ENCODE data around the gene CALB2. TPM values are rescaled to one million over a fixed set of nuclear protein-coding genes. Genes with fewer than 3 reads are reported as not detected.
"Not testable (repeated sequence)": the region's sequence is repeated elsewhere in the genome, so short reads cannot be mapped to it uniquely, and the experiment has no call there.

CALB2 gene, protein sequence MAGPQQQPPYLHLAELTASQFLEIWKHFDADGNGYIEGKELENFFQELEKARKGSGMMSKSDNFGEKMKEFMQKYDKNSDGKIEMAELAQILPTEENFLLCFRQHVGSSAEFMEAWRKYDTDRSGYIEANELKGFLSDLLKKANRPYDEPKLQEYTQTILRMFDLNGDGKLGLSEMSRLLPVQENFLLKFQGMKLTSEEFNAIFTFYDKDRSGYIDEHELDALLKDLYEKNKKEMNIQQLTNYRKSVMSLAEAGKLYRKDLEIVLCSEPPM
- 0.20 and 1.1 TPM in 2 replicates for polyA plus RNA-seq
- polyA minus RNA-seq: 0.73 and 0.93 TPM in 2 replicates

DNA sequence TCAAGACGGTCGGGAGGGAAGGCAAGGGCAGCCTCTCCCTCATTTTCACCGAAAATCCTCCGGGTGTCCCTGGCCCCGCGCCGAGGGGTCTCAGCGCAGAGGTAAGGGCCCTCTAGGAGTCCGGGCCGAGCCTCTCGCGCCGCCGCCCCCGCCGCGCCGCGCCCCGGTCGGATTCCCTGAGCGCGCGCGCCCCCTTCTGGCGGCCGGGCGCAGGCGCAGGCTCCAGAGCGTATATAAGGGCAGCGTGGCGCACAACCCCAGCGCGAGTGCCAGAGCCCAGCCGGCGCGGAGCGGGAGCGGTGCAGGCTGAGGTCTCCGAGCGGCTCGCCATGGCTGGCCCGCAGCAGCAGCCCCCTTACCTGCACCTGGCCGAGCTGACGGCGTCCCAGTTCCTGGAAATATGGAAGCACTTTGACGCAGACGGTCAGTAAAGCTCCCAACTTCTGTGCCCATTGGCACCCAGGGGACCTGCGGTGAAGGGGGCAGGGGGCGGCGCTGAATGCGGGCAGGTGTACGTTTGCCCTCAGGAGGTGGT, at the start of gene CALB2:
TSS of gene CALB2 (plus strand) at position 260 of the 535 bp plus-strand sequence. CDS start at position 330, 70 bp downstream.
- no peak for TF ChIP-seq TAF1 (IDR thresholded peaks at IDR 0.05; ENCODE audit: low read depth)
- TF ChIP-seq EZH2 (IDR thresholded peaks at IDR 0.05; ENCODE audit: borderline replicate concordance, insufficient read depth, low read length, poor library complexity, severe bottlenecking): no peak
- peak; percentile 96 for TF ChIP-seq RAD21 (conservative IDR thresholded peaks at IDR 0.05)
- peak; percentile 33 for TF ChIP-seq EP300 (conservative IDR thresholded peaks at IDR 0.05; ENCODE audit: poor library complexity, severe bottlenecking)
- TF ChIP-seq, protein P1, sequence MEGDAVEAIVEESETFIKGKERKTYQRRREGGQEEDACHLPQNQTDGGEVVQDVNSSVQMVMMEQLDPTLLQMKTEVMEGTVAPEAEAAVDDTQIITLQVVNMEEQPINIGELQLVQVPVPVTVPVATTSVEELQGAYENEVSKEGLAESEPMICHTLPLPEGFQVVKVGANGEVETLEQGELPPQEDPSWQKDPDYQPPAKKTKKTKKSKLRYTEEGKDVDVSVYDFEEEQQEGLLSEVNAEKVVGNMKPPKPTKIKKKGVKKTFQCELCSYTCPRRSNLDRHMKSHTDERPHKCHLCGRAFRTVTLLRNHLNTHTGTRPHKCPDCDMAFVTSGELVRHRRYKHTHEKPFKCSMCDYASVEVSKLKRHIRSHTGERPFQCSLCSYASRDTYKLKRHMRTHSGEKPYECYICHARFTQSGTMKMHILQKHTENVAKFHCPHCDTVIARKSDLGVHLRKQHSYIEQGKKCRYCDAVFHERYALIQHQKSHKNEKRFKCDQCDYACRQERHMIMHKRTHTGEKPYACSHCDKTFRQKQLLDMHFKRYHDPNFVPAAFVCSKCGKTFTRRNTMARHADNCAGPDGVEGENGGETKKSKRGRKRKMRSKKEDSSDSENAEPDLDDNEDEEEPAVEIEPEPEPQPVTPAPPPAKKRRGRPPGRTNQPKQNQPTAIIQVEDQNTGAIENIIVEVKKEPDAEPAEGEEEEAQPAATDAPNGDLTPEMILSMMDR (IDR thresholded peaks at IDR 0.05; ENCODE audit: poor library complexity, severe bottlenecking): peak; percentile 99
- TF ChIP-seq POLR2AphosphoS5 (IDR thresholded peaks at IDR 0.05): no peak
- peak; percentile 66 for TF ChIP-seq MXI1 (conservative IDR thresholded peaks at IDR 0.05; ENCODE audit: poor library complexity, severe bottlenecking)
- TF ChIP-seq SMC3 (conservative IDR thresholded peaks at IDR 0.05; ENCODE audit: poor library complexity): peak; percentile 95
- Histone ChIP-seq H3K4me2 (ENCODE audit: low read length) (peak within 1 kb of the TSS; percentile 33), H3K27ac (ENCODE audit: low read length) (no peak within 1 kb of the TSS), H3K9me3 (ENCODE audit: low read length) (no peaks in the 10 kb centered on the region), H3F3A (ENCODE audit: insufficient read depth, low read length, poor library complexity, severe bottlenecking) (no peaks in the 10 kb centered on the region), H3K36me3 (ENCODE audit: insufficient read depth, low read length) (no peaks in the 10 kb centered on the region), H4K20me1 (ENCODE audit: insufficient read depth) (no peaks in the 10 kb centered on the region), H3K4me3 (ENCODE audit: low read length) (peak within 1 kb of the TSS; percentile 65), H3K9ac (ENCODE audit: low read length) (peak within 1 kb of the TSS; percentile 41), H3K79me2 (replicated peaks; ENCODE audit: insufficient read depth, low read length) (no peaks in the 10 kb centered on the region), H3K9me2 (ENCODE audit: insufficient read depth, low read length) (no peaks in the 10 kb centered on the region), H2AFZ (ENCODE audit: low read depth, low read length) (no peak within 1 kb of the TSS), H3K27me3 (ENCODE audit: insufficient read depth, low read depth, low read length) (peaks cover 17% of the 10 kb centered on the region)

DNA sequence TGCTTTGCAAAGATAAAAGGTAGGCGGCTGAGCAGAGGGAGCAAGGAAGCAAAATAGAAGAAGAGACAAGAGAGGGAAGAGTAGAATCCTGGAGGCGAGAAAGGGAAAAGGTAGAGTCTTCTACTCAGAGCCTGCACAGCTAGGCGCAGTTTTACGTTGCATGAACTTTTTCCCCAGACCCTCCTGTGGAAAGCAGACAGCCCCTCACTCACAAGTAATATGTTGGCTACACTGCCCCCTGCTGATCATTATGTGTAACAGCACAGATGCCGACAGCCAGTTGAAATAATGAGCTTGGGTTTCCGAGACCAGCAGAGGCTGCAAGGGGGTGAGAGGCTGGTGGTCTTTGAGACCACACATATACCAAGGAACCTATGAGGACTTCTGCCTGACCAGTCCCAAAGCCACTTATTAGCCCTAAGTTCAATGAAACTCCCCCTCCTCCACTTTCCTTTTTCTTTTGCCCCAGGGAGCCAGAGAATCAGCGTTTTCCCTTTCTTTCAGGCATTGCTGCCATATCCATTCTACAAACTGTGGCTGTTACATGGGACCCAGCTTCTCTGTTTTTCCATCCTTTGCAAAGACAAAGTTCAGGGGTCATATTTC, 46.9 kb upstream of the CALB2 start:
- Histone ChIP-seq H3K79me2 (replicated peaks; ENCODE audit: insufficient read depth, low read length) (no peaks in the 10 kb centered on the region), H3K4me2 (ENCODE audit: low read length) (no peak overlapping the region), H3F3A (ENCODE audit: insufficient read depth, low read length, poor library complexity, severe bottlenecking) (no peaks in the 10 kb centered on the region), H3K9ac (ENCODE audit: low read length) (no peak overlapping the region), H3K27me3 (ENCODE audit: insufficient read depth, low read depth, low read length) (no peaks in the 10 kb centered on the region), H4K20me1 (ENCODE audit: insufficient read depth) (no peaks in the 10 kb centered on the region), H3K9me3 (ENCODE audit: low read length) (no peaks in the 10 kb centered on the region), H3K36me3 (ENCODE audit: insufficient read depth, low read length) (no peaks in the 10 kb centered on the region), H3K9me2 (ENCODE audit: insufficient read depth, low read length) (no peaks in the 10 kb centered on the region), H2AFZ (ENCODE audit: low read depth, low read length) (no peak overlapping the region), H3K27ac (ENCODE audit: low read length) (no peak overlapping the region), H3K4me3 (ENCODE audit: low read length) (no peak overlapping the region)
- TF ChIP-seq, protein P1 (IDR thresholded peaks at IDR 0.05; ENCODE audit: poor library complexity, severe bottlenecking): peak; percentile 90
- TF ChIP-seq EZH2 (IDR thresholded peaks at IDR 0.05; ENCODE audit: borderline replicate concordance, insufficient read depth, low read length, poor library complexity, severe bottlenecking) (no peak), SMC3 (conservative IDR thresholded peaks at IDR 0.05; ENCODE audit: poor library complexity) (peak; percentile 96), EP300 (conservative IDR thresholded peaks at IDR 0.05; ENCODE audit: poor library complexity, severe bottlenecking) (no peak), RAD21 (conservative IDR thresholded peaks at IDR 0.05) (peak; percentile 89), POLR2AphosphoS5 (IDR thresholded peaks at IDR 0.05) (no peak), MXI1 (conservative IDR thresholded peaks at IDR 0.05; ENCODE audit: poor library complexity, severe bottlenecking) (no peak)
- TF ChIP-seq, protein P2, sequence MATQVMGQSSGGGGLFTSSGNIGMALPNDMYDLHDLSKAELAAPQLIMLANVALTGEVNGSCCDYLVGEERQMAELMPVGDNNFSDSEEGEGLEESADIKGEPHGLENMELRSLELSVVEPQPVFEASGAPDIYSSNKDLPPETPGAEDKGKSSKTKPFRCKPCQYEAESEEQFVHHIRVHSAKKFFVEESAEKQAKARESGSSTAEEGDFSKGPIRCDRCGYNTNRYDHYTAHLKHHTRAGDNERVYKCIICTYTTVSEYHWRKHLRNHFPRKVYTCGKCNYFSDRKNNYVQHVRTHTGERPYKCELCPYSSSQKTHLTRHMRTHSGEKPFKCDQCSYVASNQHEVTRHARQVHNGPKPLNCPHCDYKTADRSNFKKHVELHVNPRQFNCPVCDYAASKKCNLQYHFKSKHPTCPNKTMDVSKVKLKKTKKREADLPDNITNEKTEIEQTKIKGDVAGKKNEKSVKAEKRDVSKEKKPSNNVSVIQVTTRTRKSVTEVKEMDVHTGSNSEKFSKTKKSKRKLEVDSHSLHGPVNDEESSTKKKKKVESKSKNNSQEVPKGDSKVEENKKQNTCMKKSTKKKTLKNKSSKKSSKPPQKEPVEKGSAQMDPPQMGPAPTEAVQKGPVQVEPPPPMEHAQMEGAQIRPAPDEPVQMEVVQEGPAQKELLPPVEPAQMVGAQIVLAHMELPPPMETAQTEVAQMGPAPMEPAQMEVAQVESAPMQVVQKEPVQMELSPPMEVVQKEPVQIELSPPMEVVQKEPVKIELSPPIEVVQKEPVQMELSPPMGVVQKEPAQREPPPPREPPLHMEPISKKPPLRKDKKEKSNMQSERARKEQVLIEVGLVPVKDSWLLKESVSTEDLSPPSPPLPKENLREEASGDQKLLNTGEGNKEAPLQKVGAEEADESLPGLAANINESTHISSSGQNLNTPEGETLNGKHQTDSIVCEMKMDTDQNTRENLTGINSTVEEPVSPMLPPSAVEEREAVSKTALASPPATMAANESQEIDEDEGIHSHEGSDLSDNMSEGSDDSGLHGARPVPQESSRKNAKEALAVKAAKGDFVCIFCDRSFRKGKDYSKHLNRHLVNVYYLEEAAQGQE (IDR thresholded peaks at IDR 0.05; ENCODE audit: borderline replicate concordance): no peak

DNA sequence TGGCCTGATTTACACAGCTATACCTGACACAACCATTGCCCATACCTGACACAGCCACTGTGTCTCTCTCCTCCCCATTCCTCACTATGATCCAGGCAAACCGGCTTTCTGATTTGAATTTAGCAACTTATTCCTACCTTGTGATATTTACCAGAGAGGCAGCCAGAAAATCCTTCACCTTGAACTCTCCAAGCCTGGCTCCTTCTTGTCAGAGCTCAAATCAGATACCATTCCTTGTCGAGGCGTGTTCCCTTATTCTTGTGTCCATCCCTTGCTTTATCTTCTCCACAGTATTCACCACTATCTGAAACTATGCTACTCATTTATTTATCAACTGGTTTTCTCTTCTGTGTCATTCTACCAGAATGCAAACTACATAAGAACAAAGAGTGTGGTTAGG, 44.9 kb upstream of the CALB2 start:
- not testable (repeated sequence) for H2AFZ ChIP-seq (ENCODE audit: low read depth, low read length); H3K27ac ChIP-seq (ENCODE audit: low read length); H4K20me1 ChIP-seq (ENCODE audit: insufficient read depth); H3K4me3 ChIP-seq (ENCODE audit: low read length); H3F3A ChIP-seq (ENCODE audit: insufficient read depth, low read length, poor library complexity, severe bottlenecking); H3K27me3 ChIP-seq (ENCODE audit: insufficient read depth, low read depth, low read length); H3K9ac ChIP-seq (ENCODE audit: low read length); H3K9me2 ChIP-seq (ENCODE audit: insufficient read depth, low read length); H3K4me2 ChIP-seq (ENCODE audit: low read length); H3K9me3 ChIP-seq (ENCODE audit: low read length); H3K36me3 ChIP-seq (ENCODE audit: insufficient read depth, low read length); H3K79me2 ChIP-seq (replicated peaks; ENCODE audit: insufficient read depth, low read length)

Measured in neural cell (in vitro differentiated cells).